DOHH2 (cell line): ENCODE results near the gene SCUBE1.

Experiments
- H3F3A ChIP-seq: fragments of 200-600 bp; sonication (generic), shearing (Covaris generic); 2 replicates; pipeline ENCODE4 v1.6.0; 2016; ENCODE audit warnings: antibody characterized with exemption, mild to moderate bottlenecking; ENCODE audit not compliant: control insufficient read depth, insufficient read depth
- H3K27ac ChIP-seq: fragments of 200-600 bp; sonication (generic); 2 replicates; pipeline ENCODE4 v1.5.1; 2014; ENCODE audit warnings: low read depth, mild to moderate bottlenecking, low read length, moderate library complexity
- H3K27me3 ChIP-seq: fragments of 200-600 bp; sonication (generic); 2 replicates; pipeline ENCODE4 v1.6.1; 2014; ENCODE audit warnings: mild to moderate bottlenecking, low read length, mixed read lengths; ENCODE audit not compliant: control insufficient read depth
- H3K36me3 ChIP-seq: fragments of 200-600 bp; sonication (generic); 2 replicates; pipeline ENCODE4 v1.6.1; 2014; ENCODE audit warnings: mild to moderate bottlenecking, low read length, moderate library complexity, mixed read lengths; ENCODE audit not compliant: control insufficient read depth
- H3K4me1 ChIP-seq: fragments of 200-600 bp; sonication (generic); 2 replicates; pipeline ENCODE4 v1.6.1; 2014; ENCODE audit warnings: mild to moderate bottlenecking, low read length, mixed read lengths; ENCODE audit not compliant: control insufficient read depth
- H3K4me2 ChIP-seq: fragments of 200-600 bp; sonication (generic); 2 replicates; pipeline ENCODE4 v1.6.0; 2014; ENCODE audit warnings: mild to moderate bottlenecking, low read length, moderate library complexity
- H3K4me3 ChIP-seq: fragments of 200-600 bp; sonication (generic); 2 replicates; pipeline ENCODE4 v1.5.1; 2014; ENCODE audit warnings: mild to moderate bottlenecking, low read length, mixed read lengths
- H3K79me2 ChIP-seq: fragments of 200-600 bp; sonication (generic); 2 replicates; pipeline ENCODE4 v1.6.1; 2014; ENCODE audit warnings: mild to moderate bottlenecking, low read length, mixed read lengths; ENCODE audit not compliant: control insufficient read depth
- H3K9me2 ChIP-seq: fragments of 200-600 bp; sonication (generic); replicated peaks from 2 replicates; pipeline ENCODE4 v1.6.1; 2014; ENCODE audit warnings: mild to moderate bottlenecking, low read length, mixed read lengths; ENCODE audit not compliant: control insufficient read depth
- H3K9me3 ChIP-seq: fragments of 200-600 bp; sonication (generic); 2 replicates; pipeline ENCODE4 v1.6.1; 2014; ENCODE audit warnings: antibody characterized with exemption, low read length, mixed read lengths; ENCODE audit not compliant: control insufficient read depth, insufficient read depth
- H4K20me1 ChIP-seq: fragments of 200-600 bp; sonication (generic); 2 replicates; pipeline ENCODE4 v1.6.0; 2014; ENCODE audit warnings: low read depth, mild to moderate bottlenecking, antibody characterized with exemption, low read length, moderate library complexity; ENCODE audit not compliant: control insufficient read depth, insufficient read depth
- EZH2phosphoT487 ChIP-seq: fragments of 200-600 bp; sonication (generic); IDR thresholded peaks from 2 replicates; pipeline ENCODE4 v1.6.1; 2017; ENCODE audit warnings: borderline replicate concordance, mild to moderate bottlenecking, antibody characterized with exemption, low read length, moderate library complexity, mixed read lengths
- TF ChIP-seq, protein P1 (sequence below): fragments of 200-600 bp; sonication (generic); IDR thresholded peaks from one replicate; pipeline ENCODE4 v1.5.1; 2014; ENCODE audit warnings: antibody characterized with exemption, mild to moderate bottlenecking, low read depth, low read length; ENCODE audit not compliant: poor library complexity, severe bottlenecking

Gene SCUBE1

DNA sequence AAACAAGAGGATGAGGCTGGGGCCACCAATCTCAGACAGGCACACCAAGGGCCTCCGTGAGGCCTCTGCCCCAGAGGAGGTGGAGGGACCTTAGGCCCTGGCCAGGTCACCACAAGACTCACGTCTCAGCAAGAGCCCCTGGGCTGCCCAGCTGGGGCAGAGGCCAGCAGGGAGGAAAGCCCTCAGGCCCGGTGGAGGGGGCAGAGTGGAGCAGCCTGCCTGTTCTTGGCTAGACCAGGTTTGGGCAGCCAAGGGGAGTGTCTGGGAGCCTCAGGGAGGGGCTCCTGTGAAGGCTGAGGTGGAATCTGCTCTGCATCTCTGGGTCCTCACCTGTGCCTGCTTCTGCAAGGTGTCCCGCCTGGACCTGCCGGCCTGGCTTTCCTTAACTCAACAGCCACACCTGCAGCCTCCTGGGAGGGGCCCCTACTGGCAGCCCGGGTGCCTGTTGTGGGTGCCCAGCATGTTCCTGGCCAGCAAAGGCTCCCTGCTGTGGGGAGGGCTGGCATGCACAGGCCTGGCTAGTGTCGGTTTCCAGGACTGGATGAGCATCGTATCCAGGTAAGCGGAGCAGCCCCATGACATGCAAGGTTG is 168.1 kb downstream of the SCUBE1 start:
- no peaks in the 10 kb centered on the region for H3K4me1 ChIP-seq
- H3F3A ChIP-seq, result no peaks in the 10 kb centered on the region
- H3K9me3 ChIP-seq, result no peaks in the 10 kb centered on the region
- H3K4me2 ChIP-seq, result no peak overlapping the region
- no peaks in the 10 kb centered on the region for H3K27me3 ChIP-seq
- no peaks in the 10 kb centered on the region for H4K20me1 ChIP-seq
- H3K27ac ChIP-seq, result no peak overlapping the region
- H3K36me3 ChIP-seq, result peaks cover 70% of the 10 kb centered on the region
- no peaks in the 10 kb centered on the region for H3K79me2 ChIP-seq
- H3K4me3 ChIP-seq, result no peak overlapping the region
- H3K9me2 ChIP-seq, result no peaks in the 10 kb centered on the region
- no peak for TF ChIP-seq EZH2phosphoT487
- TF ChIP-seq, protein P1, sequence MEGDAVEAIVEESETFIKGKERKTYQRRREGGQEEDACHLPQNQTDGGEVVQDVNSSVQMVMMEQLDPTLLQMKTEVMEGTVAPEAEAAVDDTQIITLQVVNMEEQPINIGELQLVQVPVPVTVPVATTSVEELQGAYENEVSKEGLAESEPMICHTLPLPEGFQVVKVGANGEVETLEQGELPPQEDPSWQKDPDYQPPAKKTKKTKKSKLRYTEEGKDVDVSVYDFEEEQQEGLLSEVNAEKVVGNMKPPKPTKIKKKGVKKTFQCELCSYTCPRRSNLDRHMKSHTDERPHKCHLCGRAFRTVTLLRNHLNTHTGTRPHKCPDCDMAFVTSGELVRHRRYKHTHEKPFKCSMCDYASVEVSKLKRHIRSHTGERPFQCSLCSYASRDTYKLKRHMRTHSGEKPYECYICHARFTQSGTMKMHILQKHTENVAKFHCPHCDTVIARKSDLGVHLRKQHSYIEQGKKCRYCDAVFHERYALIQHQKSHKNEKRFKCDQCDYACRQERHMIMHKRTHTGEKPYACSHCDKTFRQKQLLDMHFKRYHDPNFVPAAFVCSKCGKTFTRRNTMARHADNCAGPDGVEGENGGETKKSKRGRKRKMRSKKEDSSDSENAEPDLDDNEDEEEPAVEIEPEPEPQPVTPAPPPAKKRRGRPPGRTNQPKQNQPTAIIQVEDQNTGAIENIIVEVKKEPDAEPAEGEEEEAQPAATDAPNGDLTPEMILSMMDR, result no peak

DNA sequence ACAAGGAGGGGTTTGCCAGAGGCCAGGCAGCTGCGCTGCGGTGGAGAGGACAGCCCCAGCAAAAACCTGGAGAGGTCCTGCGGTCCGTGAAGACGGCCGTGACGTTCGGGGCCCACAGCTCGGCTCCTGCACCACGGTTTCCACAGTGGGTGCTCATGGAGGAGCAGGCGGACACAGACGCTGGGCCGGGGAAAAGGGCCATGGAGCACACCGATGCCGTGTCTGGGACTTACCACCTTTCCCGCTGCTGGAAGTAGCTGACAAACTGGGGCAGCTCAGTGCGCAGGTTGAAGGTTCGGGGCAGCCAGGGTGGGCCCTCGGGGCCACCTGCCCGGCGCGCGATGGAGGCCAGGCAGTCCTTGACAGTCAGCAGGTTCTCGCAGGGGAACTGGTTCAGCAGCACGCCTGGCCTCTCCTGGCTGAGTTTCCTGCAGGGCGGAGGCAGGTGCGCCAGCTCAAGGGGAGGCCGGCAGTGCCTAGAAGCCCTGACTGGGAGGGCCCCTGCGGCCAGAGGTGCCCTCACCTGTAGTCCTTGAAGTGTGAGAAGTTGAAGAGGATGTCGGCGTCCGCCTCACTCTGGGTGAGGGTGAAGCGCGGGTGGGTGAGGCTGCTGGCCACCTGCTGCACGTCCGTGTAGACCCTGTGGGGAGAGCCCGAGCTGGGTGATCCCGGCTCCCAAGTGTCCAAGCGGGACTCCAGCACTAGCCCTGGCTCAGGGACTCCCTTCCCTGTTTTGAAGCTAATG is 169.0 kb downstream of the SCUBE1 start:
- H3K4me3 ChIP-seq, result no peak overlapping the region
- no peaks in the 10 kb centered on the region for H3K9me2 ChIP-seq
- H3K27ac ChIP-seq, result no peak overlapping the region
- TF ChIP-seq, protein P1, result no peak
- no peak for TF ChIP-seq EZH2phosphoT487
- H3K27me3 ChIP-seq, result no peaks in the 10 kb centered on the region
- peaks cover 67% of the 10 kb centered on the region for H3K36me3 ChIP-seq
- no peak overlapping the region for H3K4me2 ChIP-seq
- H3K4me1 ChIP-seq, result no peaks in the 10 kb centered on the region
- no peaks in the 10 kb centered on the region for H3F3A ChIP-seq
- H4K20me1 ChIP-seq, result no peaks in the 10 kb centered on the region
- H3K9me3 ChIP-seq, result no peaks in the 10 kb centered on the region
- H3K79me2 ChIP-seq, result no peaks in the 10 kb centered on the region

DNA sequence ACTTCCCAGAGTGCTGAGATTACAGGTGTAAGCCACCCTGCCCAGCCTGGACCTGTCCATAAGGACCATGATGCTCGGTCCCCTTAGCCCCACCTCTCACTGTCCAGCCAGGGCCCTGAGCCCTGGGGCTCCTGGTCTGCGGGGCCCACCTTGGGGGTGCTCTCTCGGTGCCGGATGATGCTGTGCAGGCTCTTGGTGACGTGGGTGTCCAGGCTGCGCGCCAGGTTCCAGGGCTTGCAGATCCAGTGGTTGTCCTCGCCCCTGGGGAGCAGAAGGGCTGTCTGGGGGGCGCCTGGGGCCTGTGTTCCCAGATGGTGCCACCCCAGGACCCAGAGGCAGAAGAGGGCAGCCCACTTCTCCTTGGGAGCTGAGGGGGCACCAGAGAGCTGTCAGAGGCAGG is 169.6 kb downstream of the SCUBE1 start:
- TF ChIP-seq EZH2phosphoT487, result no peak
- TF ChIP-seq, protein P1, result no peak
- Histone ChIP-seq H3K36me3 (peaks cover 64% of the 10 kb centered on the region), H3K27me3 (no peaks in the 10 kb centered on the region), H3K27ac (no peak overlapping the region), H3K9me2 (no peaks in the 10 kb centered on the region), H3F3A (no peaks in the 10 kb centered on the region), H3K9me3 (no peaks in the 10 kb centered on the region), H3K4me3 (no peak overlapping the region), H4K20me1 (no peaks in the 10 kb centered on the region), H3K4me2 (no peak overlapping the region), H3K4me1 (no peaks in the 10 kb centered on the region), H3K79me2 (no peaks in the 10 kb centered on the region)
